ENCODE results near the gene SCYGR8. TPM values are rescaled to one million over a fixed set of nuclear protein-coding genes. Genes with fewer than 3 reads are reported as not detected.
A peak's percentile ranks its signal among the peaks of the same experiment; 100 is the strongest.
"Not testable (repeated sequence)": the region's sequence is repeated elsewhere in the genome, so short reads cannot be mapped to it uniquely, and the experiment has no call there.

The SCYGR8 gene
- polyA plus RNA-seq, 6 donors from 2014 or later, result not detected

DNA sequence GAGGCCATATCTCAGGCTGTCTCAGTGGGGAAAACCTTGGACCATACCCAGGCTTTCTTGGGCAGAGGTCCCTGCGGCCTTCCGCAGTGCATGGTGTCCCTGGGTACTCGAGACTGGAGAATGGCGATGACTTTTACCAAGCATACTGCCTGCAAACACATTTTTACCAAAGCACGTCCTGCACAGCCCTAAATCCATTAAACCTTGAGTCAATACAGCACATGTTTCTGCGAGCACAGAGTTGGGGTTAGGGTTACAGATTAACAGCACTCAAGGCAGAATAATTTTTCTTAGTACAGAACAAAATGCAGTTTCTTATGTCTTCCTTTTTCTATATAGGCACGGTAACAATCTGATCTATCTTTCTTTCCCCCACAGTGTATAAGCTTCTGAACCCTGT lies 22.9 kb upstream of the SCYGR8 start:
- not testable (repeated sequence) for DNase-seq; H3K36me3 Mint-ChIP-seq; H3K4me3 Mint-ChIP-seq; H3K4me1 Mint-ChIP-seq; ATAC-seq (ENCODE audit: low read depth in 2 of 2); H3K9me3 Mint-ChIP-seq
- Mint-ChIP-seq H3K27me3 (peaks cover 15 to 40% (median 19%) of the 10 kb centered on the region in 3 donors), H3K27ac (peak overlapping the region in 1 of 6 donors; percentile 4)

DNA sequence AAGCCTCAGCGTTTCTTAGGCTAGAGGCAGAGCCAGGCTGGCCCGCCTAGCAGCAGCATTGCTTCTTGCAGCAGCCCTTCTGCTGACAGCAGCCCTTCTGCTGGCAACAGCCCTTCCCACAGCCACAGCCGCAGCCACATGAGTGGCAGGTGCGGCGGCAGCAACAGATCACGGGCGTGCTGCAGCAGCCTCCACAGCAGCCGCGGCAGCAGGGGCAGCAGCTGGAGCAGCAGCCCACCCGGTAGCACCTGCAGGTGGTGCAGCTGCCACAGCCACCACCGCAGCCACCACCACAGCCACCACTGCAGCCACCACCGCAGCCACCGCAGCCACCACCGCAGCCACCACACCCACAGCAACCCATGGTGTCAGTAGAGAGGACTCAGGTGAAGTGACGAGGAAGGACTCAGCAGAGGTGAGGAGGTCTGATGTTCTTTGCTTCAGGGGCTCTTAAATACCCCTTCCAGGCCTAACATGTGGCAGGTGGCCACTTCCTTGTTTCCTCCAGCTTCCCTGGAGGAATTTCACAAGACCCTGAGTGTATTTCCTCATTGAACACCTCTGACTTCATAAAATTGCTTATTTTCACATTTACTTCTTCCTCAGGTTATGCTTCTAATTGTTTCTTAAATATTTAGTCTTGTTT lies 21.2 kb upstream of the SCYGR8 start, which contains the start of gene SCYGR6:
Gene SCYGR6, minus strand, starts transcription at position 364 of the 646 bp plus-strand sequence. Its CDS starts 0 bp downstream, at position 364.
- no peaks in the 10 kb centered on the region for H3K9me3 Mint-ChIP-seq
- H3K4me1 Mint-ChIP-seq, result no peaks in the 10 kb centered on the region
- DNase-seq, result no peak

GRCh38 chr2:227728035-227728434 lies 17.7 kb upstream of the SCYGR8 start, which contains the start of gene SCYGR7:
Gene SCYGR7, plus strand, starts transcription at chr2:227728335. Its CDS starts 0 bp downstream, at chr2:227728335.
- no peak within 1 kb of the TSS for H3K27ac Mint-ChIP-seq
- H3K4me3 Mint-ChIP-seq, result no peak within 1 kb of the TSS

More for the DNA sequence above, 21.2 kb upstream of the SCYGR8 start, which contains the start of gene SCYGR6:
- ATAC-seq (ENCODE audit: low read depth in 2 of 2), result no peak
- H3K36me3 Mint-ChIP-seq, result no peaks in the 10 kb centered on the region
- no peak within 1 kb of the TSS for H3K4me3 Mint-ChIP-seq
- peaks cover 19 to 32% (median 23%) of the 10 kb centered on the region in 3 donors for H3K27me3 Mint-ChIP-seq
- H3K27ac Mint-ChIP-seq, result no peak within 1 kb of the TSS

DNA sequence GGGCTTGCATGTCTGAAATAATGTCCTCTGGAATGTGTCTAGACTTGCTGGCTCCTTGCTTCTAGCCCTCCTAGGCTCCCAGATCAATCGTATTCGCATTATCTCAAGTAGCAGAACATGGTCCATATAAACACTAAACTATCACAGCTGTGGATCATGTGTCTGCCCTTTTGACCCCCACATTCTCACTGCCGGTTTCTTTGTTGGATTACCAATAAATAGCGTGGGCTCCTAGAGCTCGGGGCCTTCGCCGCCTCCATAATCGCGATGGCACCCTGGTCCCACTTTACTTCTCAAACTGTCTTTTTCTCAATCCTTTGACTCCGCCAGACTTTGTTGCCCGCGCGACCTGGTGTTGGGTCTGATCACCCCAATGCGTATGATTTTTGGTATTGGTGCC lies 6.3 kb upstream of the SCYGR8 start:
- no peaks in the 10 kb centered on the region for H3K36me3 Mint-ChIP-seq
- peaks cover 0 to 5% (median 0%) of the 10 kb centered on the region in 7 donors for H3K9me3 Mint-ChIP-seq
- no peak overlapping the region for H3K27ac Mint-ChIP-seq
- DNase-seq (no peak), ATAC-seq (ENCODE audit: low read depth in 2 of 2) (no peak)
- no peaks in the 10 kb centered on the region for H3K4me1 Mint-ChIP-seq
- no peak overlapping the region for H3K4me3 Mint-ChIP-seq
- H3K27me3 Mint-ChIP-seq, result peaks cover 6 to 23% (median 10%) of the 10 kb centered on the region in 3 donors

More at GRCh38 chr2:227728035-227728434, 17.7 kb upstream of the SCYGR8 start, which contains the start of gene SCYGR7:
- Mint-ChIP-seq H3K4me1 (no peaks in the 10 kb centered on the region), H3K36me3 (no peaks in the 10 kb centered on the region), H3K27me3 (peaks cover 2 to 17% (median 16%) of the 10 kb centered on the region in 3 donors), H3K9me3 (peaks cover 0 to 3% (median 2%) of the 10 kb centered on the region in 7 donors)
- no peak for ATAC-seq (ENCODE audit: low read depth in 2 of 2)
- no peak for DNase-seq

GRCh38 chr2:227740705-227741104 lies 5.0 kb upstream of the SCYGR8 start:
- DNase-seq; H3K4me3 Mint-ChIP-seq; ATAC-seq (ENCODE audit: low read depth in 2 of 2); H3K9me3 Mint-ChIP-seq; H3K4me1 Mint-ChIP-seq; H3K36me3 Mint-ChIP-seq; H3K27ac Mint-ChIP-seq: not testable (repeated sequence)
- H3K27me3 Mint-ChIP-seq, result peaks cover 8 to 23% (median 10%) of the 10 kb centered on the region in 3 donors

DNA sequence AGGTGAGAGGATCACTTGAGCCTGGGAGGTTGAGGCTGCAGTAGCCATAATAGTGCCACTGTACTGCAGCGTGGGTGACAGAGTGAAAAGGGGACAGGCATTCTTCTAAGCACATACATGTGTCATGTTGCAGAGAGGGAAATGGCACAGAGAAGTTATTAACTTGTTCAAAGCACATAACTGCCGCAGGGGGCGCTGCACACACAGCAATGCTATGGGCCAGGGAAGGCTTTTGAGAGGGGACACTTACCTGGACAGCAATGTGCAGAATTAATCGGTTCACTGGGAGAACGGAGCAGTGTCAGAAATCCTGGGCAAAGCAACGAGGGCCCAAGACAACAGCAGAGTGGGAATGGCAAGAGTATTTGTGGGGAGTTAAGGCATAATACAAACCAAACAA lies 2.4 kb downstream of the SCYGR8 start:
- no peaks in the 10 kb centered on the region for H3K36me3 Mint-ChIP-seq
- no peak for DNase-seq
- H3K27me3 Mint-ChIP-seq, result peaks cover 16 to 33% (median 18%) of the 10 kb centered on the region in 3 donors
- no peak overlapping the region for H3K4me3 Mint-ChIP-seq
- peak overlapping the region in 1 of 6 donors; percentile 39 for H3K27ac Mint-ChIP-seq
- ATAC-seq (ENCODE audit: low read depth in 2 of 2), result no peak
- peaks cover 0 to 1% (median 0%) of the 10 kb centered on the region in 7 donors for H3K9me3 Mint-ChIP-seq
- peaks cover 0 to 4% (median 0%) of the 10 kb centered on the region in 3 donors for H3K4me1 Mint-ChIP-seq

DNA sequence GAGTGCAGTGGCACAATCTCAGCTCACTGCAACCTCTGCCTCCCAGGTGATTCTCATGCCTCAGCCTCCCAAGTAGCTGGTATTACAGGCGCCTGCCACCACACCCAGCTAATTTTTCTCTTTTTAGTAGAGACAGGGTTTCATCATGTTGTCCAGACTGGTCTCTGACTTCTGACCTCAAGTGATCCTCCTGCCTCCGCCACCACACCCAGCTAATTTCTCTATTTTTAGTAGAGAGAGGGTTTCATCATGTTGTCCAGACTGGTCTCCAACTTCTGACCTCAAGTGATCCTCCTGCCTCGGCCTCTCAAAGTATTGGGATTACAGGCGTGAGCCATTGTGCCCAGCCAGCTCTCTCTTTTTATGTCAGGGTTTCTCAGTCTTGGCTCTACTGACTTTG lies 10.6 kb downstream of the SCYGR8 start:
- H3K4me3 Mint-ChIP-seq; H3K27ac Mint-ChIP-seq; DNase-seq; ATAC-seq (ENCODE audit: low read depth in 2 of 2); H3K4me1 Mint-ChIP-seq; H3K36me3 Mint-ChIP-seq; H3K9me3 Mint-ChIP-seq: not testable (repeated sequence)
- H3K27me3 Mint-ChIP-seq, result peaks cover 15 to 18% (median 16%) of the 10 kb centered on the region in 3 donors

GRCh38 chr2:227759411-227760118 lies 13.9 kb downstream of the SCYGR8 start:
- ATAC-seq (ENCODE audit: low read depth in 2 of 2), result no peak
- no peaks in the 10 kb centered on the region for H3K9me3 Mint-ChIP-seq
- peak overlapping the region in 1 of 6 donors; percentile 24 for H3K27ac Mint-ChIP-seq
- no peaks in the 10 kb centered on the region for H3K36me3 Mint-ChIP-seq
- no peak for DNase-seq
- H3K27me3 Mint-ChIP-seq, result peaks cover 6 to 15% (median 7%) of the 10 kb centered on the region in 3 donors
- H3K4me1 Mint-ChIP-seq, result no peaks in the 10 kb centered on the region
- H3K4me3 Mint-ChIP-seq, result no peak overlapping the region

DNA sequence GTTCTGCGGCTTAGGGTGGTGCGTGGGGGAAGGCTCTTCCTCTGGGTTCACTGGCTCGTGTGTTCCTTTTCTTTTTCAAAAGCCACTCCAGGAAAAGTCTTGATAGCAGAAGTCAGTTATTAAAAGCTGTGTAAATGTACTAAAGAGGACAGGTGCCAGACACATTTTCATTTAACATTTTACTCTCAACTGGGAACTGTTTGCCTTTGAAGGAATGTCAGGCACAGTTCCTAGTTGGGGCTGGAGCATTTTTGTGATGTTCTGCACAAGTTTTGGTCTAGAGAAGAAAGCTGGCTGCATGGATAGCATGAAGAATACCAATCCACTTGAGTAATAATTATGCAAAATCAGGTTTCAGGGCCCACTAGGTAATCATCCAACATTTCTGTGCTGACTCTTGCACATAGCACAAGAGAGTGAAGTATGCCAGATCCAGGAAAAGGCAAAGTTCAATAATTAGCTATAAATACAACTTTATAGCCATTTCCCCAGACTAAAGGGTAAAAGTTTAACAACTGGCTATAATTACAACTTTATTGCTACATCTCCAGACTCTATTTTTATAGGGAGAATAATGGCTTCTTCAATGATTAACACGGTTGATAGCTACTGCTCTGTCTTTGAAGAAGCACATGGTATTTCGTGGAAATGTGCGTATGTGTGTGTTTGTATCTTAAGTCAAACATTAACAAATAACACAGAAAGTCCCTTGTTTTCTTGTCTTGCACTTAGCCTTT lies 16.2 kb downstream of the SCYGR8 start:
- DNase-seq (no peak), ATAC-seq (ENCODE audit: low read depth in 2 of 2) (no peak)
- H3K4me3 Mint-ChIP-seq, result no peak overlapping the region
- no peak overlapping the region for H3K27ac Mint-ChIP-seq
- no peaks in the 10 kb centered on the region for H3K9me3 Mint-ChIP-seq
- peaks cover 0 to 3% (median 0%) of the 10 kb centered on the region in 3 donors for H3K4me1 Mint-ChIP-seq
- no peaks in the 10 kb centered on the region for H3K36me3 Mint-ChIP-seq
- H3K27me3 Mint-ChIP-seq, result peaks cover 6 to 12% (median 7%) of the 10 kb centered on the region in 3 donors

DNA sequence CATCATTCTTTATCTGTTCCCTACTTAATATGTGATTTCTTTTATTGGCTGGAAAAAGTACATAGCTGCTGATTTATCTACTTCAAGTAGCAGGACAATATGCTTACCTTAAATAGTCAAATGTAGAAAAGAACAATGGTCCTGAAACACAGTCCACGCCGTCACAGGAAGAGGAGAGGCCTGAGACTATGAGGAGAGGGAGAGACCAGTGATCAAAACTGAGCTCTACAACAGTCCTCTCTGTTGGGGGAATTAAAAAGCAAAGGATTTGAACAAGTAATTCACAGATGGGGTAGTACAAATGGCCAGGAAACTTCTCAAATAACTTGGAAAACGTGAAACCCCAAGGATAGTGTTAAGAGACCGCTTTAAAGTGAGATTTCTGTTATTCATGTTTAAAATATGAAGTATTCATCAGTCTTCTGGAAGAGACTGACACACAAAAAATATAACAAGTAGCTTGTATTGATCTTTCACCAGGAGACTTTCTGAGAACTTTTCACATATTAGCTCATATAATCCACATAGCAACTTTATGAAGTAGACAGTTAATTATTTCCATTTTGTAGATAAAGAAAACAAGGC lies 20.2 kb downstream of the SCYGR8 start:
- no peak overlapping the region for H3K4me3 Mint-ChIP-seq
- no peak for DNase-seq
- no peak for ATAC-seq (ENCODE audit: low read depth in 2 of 2)
- H3K36me3 Mint-ChIP-seq, result no peaks in the 10 kb centered on the region
- peaks cover 0 to 7% (median 5%) of the 10 kb centered on the region in 3 donors for H3K27me3 Mint-ChIP-seq
- H3K27ac Mint-ChIP-seq, result no peak overlapping the region
- no peaks in the 10 kb centered on the region for H3K9me3 Mint-ChIP-seq
- H3K4me1 Mint-ChIP-seq, result peaks cover 0 to 3% (median 0%) of the 10 kb centered on the region in 3 donors

DNA sequence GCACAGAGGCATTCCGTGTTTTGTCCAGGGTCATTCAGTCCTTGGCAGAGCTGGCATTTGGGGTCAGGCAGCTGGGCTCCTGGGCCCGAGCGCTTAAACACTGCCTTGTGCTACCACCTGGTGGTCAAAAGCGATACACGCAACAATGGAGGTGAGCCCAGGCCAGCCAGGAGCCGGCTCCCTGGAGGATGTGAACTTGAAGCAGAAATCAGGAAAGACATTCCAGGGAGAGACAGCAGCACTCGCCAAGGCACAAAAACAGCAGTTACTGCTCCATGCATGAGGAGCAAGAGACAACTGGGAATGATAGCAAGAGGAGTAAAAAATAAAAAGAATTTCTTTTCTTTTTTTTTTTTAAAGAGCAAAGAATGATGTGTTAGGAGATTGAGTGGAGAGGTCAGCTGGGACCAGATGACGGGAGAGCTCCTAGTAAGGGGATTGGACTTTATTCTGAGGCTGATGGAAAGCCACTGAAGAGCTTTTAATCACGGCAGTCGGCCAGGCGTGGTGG lies 20.7 kb downstream of the SCYGR8 start:
- Mint-ChIP-seq H3K27ac (peak overlapping the region in 1 of 6 donors; percentile 71), H3K36me3 (no peaks in the 10 kb centered on the region), H3K9me3 (no peaks in the 10 kb centered on the region), H3K4me3 (no peak overlapping the region), H3K4me1 (peaks cover 0 to 3% (median 0%) of the 10 kb centered on the region in 3 donors), H3K27me3 (peaks cover 0 to 7% (median 5%) of the 10 kb centered on the region in 3 donors)
- DNase-seq (peak; percentile 46), ATAC-seq (ENCODE audit: low read depth in 2 of 2) (peak; percentile 65 to 72)

DNA sequence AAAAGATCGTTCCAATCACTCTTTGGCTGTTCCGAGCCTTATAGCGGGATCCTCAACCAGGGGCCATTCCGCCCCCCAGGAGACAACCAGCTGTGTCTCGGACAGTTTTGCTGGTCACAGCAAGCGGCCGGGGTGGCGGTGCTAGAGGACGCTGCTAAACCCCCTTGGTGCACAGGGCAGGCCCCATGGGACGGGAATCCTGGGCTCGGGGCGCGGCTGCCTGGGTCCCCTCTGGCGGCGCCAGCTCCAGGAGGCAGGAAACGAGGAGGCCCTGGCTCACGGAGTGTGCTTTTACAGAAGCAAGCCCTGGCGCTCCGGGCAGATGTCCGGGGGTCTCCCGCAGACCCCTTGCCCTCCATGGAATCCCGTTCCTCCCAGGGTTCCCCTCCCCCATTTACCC lies 22.1 kb downstream of the SCYGR8 start:
- Mint-ChIP-seq H3K9me3 (no peaks in the 10 kb centered on the region), H3K27me3 (peaks cover 4 to 7% (median 5%) of the 10 kb centered on the region in 3 donors), H3K4me1 (peaks cover 0 to 3% (median 0%) of the 10 kb centered on the region in 3 donors), H3K4me3 (no peak overlapping the region), H3K36me3 (no peaks in the 10 kb centered on the region), H3K27ac (no peak overlapping the region)
- ATAC-seq (ENCODE audit: low read depth in 2 of 2), result no peak
- DNase-seq, result no peak
